Right forelimb (tissue), 1 donor: ENCODE data around the gene LIPH.
A peak's percentile ranks its signal among the peaks of the same experiment; 100 is the strongest.
"Not testable (repeated sequence)": the region's sequence is repeated elsewhere in the genome, so short reads cannot be mapped to it uniquely, and the experiment has no call there.

Experiments
- DNase-seq: peaks from one replicate; pipeline ENCODE4 v3.0.0-alpha.2; 2018

Gene LIPH

DNA sequence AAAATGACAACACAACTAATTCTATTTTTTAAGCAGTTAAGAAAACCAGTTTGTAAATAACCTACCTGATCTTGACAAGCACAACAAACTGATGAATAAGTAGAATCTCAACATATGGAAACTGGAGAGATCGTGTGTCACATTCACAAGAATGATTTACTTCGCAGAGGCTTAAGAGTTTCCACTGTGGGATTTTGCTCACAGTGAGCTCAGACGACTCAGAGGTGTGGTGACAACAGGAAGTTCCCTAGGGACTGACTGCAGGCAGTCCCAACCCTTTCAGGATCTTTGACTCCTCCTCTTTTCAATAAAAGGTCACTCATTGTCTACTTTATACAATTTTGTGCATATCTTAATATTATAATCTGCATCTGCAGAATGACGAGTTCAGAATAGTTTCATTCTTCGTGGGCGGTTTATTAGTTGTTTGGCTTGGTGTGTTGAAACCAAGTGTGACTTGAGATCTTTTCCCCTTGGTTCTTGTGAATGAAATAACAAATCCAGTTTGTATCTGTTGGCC, at the start of gene LIPH:
Gene LIPH, minus strand, starts transcription at position 231 of the 520 bp plus-strand sequence. Its CDS starts 117 bp downstream, at position 114.
- no peak for DNase-seq

DNA sequence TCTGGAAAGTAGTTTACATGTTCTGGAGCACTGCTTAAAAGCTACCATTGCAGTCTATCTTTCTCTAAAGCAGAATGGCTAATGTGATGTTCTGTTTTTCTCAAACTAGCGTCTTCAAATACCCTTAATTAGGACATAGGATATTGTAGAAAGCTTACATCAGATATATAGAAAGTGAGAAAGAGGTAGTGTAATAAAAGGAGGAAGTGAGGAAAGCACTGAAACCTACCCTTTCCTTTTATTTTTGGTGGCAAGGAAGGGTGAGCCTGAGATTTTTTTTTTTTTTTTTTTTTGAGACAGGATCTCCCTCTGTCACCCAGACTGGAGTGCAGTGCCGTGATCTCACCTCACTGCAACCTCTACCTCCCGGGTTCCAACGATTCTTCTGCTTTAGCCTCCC, 43.1 kb upstream of the LIPH start:
- DNase-seq = no peak

DNA sequence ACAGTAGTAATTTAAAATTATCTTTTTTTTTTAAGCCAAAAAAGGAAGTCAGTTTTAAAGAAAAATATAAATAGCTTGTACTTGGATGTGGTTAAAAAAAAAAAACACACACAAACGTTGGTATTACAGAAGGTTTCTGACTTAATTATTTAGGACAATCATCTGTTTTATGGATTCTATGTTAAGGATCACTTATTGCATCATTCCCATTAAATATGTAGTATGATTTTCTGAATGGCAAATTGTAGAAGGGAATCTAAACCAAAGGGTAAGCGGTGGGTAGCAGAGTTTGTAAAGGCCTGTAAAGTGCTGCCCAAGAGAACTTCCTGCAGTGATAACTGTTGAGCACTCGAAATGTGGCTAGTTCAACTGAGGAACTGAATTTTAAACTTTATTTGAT, 41.7 kb upstream of the LIPH start:
- DNase-seq = no peak

DNA sequence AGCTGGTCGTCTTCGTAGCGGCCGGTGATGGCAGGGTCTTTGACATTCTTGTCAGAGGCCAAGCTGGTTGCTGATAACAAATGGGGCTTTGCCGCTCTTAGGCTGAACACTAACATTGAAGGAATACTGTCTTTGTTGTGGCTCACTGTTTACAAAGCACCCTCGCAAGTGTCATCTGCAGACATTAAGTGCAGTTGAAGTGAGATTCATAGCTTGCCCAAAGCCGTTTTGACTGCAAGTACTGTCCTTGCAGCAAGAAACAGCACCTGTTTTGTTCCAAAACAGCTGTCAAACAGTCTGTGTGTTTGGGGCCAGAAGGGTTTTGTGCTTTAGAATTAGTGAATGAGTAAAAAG, 34.3 kb upstream of the LIPH start:
- no peak for DNase-seq

DNA sequence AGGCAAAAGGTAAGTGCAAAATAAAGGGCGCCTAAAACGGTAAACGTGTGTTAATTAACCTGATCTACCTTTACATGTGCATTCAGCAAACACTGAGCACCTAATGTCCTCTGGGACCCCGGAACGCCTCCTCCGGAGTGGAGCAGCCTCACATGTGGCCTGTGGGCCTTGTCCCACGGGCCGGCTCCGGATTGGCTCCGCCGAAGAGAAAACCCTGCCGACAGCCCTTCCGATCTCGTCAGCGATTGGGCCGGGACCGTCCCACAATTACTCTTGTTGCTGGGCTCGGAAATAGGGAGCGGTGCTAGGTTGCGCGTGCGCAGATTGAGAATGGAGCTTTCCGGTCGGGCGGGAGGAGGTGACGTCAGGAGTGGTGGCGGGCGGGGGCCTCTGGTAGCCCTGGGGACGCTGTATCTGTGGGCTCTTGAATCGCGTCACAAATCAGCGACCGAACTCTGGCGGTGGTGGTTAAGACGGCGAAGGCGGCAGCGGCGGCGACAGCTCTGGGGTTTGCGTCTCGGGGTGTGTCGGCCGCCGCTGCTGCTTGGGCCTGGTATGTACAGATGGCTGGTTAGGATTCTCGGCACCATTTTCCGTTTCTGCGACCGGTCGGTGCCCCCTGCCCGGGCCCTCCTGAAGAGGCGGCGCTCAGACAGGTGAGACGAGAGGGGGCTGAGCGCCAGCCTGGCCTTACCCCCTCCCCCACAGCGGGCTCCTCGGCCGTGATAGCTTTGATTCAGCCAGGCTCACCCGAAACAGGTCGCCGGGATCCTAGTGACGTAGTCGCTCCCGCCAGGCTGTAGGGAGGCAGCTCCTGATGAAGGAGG, 33.7 kb upstream of the LIPH start, which contains the start of gene SENP2:
Gene SENP2, plus strand, starts transcription at position 437 of the 827 bp plus-strand sequence. Its CDS starts 119 bp downstream, at position 556.
- DNase-seq = peak; percentile 100

DNA sequence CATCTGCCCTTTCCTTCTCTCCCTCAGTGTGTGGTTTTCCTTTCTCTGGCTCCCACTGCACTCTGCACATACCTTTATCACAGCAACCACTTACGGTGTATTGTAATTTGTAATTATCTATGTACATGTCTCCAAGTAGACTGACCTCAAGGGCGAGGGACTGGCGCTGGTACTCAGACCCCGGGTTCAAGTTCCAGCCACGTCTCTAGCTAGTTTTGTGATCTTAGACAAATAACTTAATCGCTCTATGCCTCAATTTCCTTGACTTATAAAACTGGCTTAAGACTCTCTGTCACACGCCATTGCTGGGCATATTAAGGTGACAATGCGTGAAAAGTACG, 33.1 kb upstream of the LIPH start:
- DNase-seq = no peak

DNA sequence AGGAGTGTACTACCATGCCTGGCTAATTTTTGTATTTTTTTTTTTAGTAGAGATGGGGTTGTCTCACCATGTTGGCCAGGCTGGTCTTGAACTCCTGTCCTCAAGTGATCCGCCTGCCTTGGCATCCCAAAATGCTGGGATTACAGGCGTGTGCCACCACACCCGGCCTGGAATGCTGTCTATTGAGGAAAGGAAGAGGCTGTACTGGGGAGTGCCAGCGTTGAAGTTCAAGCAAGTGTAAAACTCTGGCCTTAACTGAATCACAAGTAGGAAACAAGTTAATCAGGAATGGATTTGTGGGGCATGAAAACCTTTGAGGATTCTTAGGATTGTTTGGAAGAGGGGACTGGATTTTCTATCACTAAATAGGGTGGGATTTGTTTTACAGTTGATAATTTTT, 32.3 kb upstream of the LIPH start:
- DNase-seq = no peak

DNA sequence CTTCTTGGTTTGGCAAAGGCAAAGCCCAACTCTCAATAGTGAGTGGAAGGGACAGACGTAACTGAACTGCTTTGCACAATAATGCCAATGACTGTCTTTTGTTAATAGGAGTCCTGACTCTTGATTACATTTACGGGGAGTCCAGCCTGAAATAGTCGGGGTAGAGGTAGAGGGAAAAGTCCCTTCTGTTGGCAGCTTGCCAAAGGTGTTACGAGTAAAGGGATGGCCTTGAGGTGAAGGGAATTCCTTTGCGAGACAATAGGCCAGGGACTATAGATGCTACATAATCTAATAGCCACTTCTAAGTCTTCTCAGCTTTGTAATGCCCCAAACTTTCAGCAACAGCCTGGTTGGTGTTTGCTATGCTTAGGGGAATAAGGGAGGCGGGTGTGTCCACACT, 31.5 kb upstream of the LIPH start:
- no peak for DNase-seq

DNA sequence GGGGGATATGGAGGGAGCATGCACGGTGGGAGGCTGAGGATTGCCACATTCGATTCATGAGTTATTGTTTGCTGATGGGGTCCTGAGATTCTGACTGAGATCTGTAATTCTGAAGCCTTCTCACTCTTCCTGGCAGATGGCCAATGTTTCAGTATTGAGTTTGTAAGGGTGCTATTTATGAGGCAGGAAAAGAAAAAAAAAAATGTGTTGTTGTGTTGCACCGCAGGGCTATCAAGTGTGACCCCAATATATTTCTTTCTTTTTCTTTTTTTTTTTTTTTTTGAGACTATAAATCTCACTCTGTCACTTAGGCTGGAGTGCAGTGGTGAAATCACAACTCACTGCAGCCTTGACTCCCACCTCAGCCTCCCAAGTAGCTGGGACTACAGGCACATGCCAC, 30.5 kb upstream of the LIPH start:
- DNase-seq = no peak

DNA sequence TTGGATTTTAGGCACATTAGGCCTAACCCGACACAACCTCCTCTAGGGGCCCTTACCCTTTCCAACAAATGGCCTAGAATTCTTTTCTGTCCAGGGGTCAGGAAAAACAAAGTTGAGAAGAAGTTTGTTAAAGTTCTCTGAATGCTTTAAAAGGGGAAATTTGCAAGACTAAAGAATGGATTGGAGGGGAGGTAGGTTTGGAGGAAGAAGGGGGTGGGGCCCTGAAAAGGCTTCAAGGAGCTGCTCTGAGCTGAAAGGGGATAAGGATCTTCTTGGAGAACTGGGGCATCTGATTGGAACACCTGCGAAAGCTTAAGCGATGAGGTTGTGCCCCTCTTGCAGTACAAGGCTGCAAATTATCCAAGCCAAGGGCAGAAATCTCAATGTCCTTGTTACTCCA, 29.8 kb upstream of the LIPH start:
- no peak for DNase-seq

DNA sequence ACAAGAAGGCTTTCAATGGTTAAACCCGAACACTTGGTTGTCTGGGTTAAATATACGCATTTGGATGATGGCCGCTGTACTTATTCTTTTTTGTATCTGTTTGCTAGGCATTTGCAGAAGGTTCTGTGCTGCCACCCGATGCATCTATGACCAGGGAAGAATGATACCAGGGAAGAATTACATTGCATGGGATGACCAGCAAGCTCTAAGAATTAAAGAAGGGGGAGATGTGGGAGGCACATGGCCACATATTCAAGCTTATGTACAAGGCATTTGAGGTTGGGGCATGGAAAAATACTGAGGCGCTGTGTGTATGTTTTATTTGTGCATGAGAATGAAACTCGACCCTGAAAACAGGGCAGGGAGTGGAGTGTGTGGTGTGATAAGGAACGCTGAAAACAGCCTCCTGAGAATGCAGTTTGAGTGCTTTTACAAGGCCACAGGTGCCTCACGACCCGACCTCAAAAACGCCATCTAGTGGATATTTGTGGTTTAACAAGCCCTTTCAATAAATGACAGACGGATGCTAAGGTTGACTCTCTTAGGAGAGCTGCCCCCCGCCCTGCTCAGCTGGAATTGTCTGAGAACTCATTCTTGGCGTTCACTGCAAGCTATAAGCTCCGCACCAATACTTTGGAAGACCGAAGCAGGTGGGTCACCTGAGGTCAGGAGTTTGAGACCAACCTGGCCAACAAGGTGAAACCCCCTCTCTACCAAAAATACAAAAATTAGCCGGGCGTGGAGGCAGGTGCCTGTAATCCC, 22.9 kb upstream of the LIPH start:
- not testable (repeated sequence) for DNase-seq

DNA sequence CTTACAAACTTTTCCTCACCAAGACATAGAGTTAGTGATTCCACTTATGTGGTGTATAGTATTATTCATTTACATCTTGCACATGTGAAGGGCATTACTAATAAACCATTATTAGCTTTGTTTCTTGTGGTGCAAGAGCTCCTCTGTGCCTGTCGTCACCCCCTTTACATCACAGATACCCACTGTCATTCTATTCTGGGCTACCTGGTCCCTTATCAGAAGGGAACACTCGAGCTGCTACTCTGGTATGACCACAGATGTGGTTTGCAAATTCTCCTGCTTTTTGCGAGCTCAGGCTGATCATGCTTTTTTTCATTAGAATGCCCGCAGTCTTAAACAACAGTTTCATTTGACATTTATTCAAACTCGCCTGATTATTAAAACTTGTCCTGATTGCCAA, 19.8 kb upstream of the LIPH start:
- DNase-seq = no peak

DNA sequence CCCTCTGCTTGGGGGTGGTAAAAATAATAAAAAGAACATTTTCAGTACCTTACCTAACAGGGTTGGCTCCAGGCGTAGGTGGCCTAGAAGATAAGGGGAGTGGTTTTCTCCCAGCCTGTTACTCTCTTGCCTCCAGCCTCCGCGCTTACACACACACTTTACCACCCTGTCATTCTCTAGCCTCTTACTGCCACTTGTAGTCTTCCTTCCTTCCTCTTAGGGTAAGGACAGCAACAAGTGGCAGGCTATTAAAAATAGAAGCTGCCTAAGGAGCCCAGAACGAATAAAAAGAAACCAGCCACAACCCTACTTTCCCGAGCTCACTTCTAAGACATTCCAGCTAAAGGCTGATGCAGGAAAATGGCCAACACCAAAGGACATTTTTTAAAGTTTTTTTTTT, 9.6 kb upstream of the LIPH start:
- DNase-seq = no peak

DNA sequence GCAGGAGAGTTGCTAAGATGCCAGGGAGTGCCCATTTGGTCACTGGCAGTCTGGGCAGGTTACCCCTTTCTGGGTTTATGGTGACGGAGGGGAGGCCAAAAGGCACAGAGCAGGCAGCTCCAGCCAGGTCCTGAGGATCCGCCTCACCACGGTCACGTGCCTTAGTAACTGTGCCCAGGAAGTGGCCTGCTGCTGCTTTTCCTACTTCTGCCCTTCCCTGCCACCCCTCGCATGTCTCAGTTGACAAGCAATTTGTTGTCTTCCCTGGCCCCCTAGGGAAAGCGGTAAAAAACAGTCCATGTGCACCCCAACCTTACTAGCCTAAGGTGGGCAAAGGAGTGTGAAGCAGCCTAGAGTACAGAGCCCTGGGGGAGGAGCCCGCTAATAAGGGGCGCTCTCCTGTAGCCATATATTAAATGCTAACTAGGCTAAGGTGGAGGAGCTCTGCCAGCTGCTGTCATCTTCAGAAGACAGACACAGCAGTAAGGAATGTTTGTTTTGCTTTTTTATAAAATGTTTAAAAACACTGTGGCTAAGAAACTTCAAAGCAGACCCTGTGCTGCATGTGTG, 9.1 kb upstream of the LIPH start:
- DNase-seq = no peak

DNA sequence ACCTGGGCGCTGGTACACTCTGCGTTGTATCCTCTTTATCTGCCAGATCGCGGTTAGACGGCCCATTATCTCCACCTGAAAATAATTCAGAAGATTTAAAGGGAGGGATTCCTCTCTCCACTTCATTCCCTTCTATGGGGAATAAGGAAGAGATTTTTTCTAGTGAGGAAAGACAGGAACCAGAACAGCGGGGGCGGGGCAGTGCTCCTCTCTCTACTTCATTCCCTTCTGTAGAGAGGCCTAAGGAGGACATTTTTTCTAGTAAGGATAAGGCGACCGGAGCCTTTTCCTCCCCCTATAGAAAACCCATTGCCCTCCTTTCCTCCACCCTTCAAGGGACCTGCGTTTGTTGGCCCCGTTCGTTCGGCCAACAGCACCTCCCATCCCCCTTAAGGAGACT, 8.3 kb upstream of the LIPH start:
- no peak for DNase-seq

DNA sequence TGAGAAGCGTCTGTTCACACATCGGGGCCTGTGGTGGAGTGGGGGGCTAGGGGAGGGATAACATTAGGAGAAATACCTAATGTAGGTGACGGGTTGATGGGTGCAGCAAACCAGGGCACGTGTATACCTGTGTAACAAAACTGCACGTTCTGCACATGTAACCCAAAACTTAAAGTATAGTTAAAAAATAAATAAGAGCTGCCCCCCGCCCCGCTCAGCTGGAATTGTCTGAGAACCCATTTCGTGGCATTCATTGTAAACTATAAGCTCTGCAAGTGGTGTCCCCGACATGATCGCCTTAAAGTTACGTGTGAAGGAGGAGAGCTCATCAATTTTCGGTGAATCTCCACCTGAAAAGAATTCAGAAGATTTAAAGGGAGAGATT, 7.3 kb upstream of the LIPH start:
- DNase-seq = no peak

DNA sequence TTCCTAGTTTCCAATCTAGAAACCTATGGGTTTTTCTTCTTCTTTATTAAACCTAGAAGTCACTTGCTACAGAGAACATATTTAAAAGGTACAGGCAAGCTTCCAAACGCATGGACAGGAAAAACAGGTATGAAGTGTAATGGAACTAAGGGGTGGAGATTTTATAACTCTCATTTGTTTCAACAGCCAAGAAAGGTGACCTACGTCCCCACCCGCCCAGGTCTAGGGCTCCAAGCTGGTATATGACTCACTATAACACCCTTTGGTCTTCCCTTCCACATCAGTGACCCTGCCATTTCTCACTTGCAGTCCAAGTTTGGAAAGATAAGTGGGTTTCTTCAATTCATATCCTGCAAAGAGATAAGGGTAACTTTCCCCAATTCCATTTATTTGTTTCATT, 6.0 kb upstream of the LIPH start:
- no peak for DNase-seq

DNA sequence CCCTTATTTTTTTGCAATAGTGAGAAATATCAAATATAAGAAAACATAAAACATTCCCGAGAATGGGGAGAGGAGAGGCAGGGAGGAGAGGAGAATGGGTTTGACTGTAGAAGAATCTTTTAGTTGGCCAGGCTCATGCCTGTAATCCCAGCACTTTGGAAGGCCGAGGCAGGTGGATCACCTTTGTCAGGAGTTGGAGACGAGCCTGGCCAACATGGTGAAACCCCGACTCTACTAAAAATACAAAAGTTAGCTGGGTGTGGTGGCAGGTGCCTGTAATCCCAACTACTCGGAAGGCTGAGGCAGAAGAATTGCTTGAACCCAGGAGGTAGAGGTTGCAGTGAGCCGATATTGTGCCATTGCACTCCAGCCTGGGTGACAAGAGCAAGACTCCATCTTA, 4.3 kb upstream of the LIPH start:
- not testable (repeated sequence) for DNase-seq

DNA sequence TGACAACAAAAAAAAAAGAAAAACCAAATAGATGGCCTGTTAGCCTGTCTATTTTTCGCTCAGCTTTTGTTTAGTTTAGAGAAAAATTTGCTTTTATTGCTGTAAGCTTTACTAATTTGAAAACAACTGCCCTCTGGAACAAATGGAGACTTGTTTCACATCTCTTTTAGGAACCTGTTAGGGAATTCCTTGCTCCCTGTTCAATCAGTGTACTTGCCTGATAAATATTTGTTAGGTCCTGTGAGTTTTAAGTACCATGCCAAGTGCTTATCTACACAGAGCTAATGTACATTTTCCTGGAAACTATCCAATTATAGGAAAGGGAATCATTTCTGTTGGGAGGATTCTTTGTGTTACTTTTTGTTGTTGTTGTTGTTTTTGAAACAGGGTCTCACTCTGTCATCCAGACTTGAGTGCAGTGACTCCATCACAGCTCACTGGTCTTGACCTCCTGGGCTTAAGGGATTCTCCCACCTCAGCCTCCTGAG, 3.5 kb upstream of the LIPH start:
- DNase-seq = no peak

DNA sequence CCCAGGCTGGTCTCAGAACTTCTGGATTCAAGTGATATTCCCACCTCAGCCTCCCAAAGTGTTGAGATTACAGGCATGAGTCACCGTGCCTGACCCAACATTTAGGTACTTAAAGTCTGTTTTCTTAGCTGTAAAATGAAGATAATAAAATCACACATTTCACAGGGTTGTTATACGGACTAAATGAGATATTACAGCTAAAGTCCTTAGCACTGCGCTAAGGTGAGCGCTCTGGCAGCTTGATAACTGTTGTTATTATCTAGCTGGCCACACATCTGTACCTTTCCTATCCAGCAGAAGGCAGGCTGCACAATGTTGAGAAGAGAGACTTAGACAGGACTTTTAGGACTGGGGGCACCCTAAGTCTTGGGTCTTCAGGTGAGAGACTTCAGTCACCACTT, 2.7 kb upstream of the LIPH start:
- DNase-seq = no peak

DNA sequence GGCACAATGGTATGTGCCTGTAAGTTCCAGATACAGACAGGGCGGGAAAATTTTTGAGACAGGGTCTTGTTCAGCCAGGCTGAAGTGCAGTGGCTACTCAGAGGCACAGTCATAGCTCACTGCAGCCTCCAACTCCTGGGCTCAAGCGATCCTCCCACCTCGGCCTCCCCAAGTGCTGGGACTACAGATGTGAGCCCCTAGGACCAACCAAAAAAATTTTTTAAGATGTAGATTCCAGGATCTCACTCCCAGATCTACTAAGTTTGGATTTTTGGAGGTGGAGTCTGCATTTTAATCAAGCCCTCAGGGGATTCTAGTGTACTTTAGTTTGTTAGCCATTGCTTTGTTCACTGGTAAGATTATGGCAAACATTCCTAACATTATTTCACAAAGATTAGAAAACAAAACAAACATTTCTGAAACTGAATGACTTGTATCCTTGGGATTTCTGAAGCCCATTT, 2.7 kb downstream of the LIPH start:
- no peak for DNase-seq

DNA sequence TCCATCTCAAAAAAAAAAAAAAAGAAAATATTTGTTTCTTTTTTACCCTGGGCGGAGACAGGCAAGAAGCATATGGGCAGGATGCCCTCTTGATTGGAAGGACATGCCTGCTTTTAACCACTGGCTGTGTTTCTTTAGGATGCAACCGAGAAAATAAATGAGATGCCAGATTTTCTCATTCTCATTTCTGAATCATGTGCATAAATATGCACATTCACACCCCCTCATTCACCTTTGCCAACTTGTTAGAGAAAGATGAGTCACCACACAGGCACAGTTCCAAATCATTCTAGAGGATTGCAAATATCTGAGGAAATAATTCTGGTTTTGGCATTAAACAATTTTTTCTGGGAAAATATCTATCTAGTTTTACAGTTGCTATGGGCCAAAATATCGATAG, 3.3 kb downstream of the LIPH start:
- DNase-seq = no peak

DNA sequence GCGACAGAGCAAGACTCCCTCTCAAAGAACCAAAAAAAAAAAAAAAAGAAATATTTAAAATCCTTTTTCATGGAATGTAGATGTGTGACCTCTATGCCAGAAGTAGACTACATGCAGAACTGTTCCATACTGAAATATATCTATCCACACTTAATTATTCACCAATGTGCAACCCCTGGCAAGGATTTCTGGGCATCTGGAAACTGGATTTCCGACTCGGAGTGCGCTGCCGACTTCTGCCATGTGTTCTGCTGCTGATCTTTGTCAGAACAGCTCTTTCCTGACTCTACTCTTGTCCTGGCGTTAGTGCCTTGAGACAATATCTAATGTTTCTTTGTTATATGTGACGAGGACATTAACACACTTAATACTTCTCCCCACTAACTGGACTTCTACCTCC, 11.7 kb downstream of the LIPH start:
- DNase-seq = no peak

DNA sequence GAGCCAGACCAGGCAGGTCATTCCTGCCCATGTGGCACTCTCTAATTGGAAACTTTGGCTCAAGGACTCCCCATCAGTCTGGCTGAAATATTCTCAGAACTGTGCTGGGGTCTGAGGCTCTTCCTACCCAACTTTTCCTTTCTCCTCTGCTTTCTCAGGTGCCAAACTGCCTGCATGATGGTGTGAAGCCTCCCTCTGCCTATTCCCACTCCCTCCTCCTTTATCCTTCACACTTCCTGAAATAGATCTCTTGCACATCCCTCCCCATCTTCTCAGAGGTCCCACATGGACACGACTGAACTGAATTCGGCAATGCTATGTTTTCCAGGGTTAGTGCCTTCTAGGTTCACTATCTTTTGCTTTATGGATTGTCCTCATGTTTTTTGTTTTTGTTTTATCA, 12.5 kb downstream of the LIPH start:
- no peak for DNase-seq
